Suprapubic skin (tissue), 4 donors: ENCODE measurements around the gene NUP37. TPM values are rescaled to one million over a fixed set of nuclear protein-coding genes. Genes with fewer than 3 reads are reported as not detected.

Experiments used
- DNase-seq, 2 donors: peaks; one replicate each; pipeline ENCODE4 v3.0.0-alpha.2; 2019; ENCODE audit warnings: low spot score in 2 of 2
- H3K27ac ChIP-seq: fragments of 200-600 bp; sonication (generic); one replicate; pipeline ENCODE4 v1.5.1; 2019
- H3K27me3 ChIP-seq: fragments of 200-600 bp; sonication (generic); one replicate; pipeline ENCODE4 v1.5.1; 2019
- H3K36me3 ChIP-seq: fragments of 200-600 bp; sonication (generic); one replicate; pipeline ENCODE4 v1.5.1; 2019
- H3K4me1 ChIP-seq: fragments of 200-600 bp; sonication (generic); one replicate; pipeline ENCODE4 v1.5.1; 2019
- H3K4me3 ChIP-seq: fragments of 200-600 bp; sonication (generic); one replicate; pipeline ENCODE4 v1.5.1; 2019; ENCODE audit warnings: mild to moderate bottlenecking
- H3K9me3 ChIP-seq: fragments of 200-600 bp; sonication (generic); one replicate; pipeline ENCODE4 v1.5.1; 2019
- CTCF ChIP-seq, 2 donors: fragments of 200-600 bp in 1 of 2; fragments of 450-650 bp in 1 of 2; sonication (generic) in 1 of 2; IDR thresholded peaks; one replicate each; pipeline ENCODE4 v1.5.1; 2016 to 2019; ENCODE audit warnings: antibody characterized with exemption in 2 of 2, mild to moderate bottlenecking in 1 of 2, moderate library complexity in 1 of 2
- EP300 ChIP-seq: sonication (generic); formaldehyde crosslinking; IDR thresholded peaks from one replicate; pipeline ENCODE4 v1.6.1; 2017; ENCODE audit warnings: antibody characterized with exemption
- POLR2A ChIP-seq, 2 donors: fragments of 450-650 bp; IDR thresholded peaks; one replicate each; pipeline ENCODE4 v1.6.1; 2017; ENCODE audit warnings: antibody characterized with exemption in 2 of 2, mild to moderate bottlenecking in 2 of 2, moderate library complexity in 2 of 2
- POLR2AphosphoS5 ChIP-seq, 3 donors: sonication (generic); formaldehyde crosslinking; IDR thresholded peaks; one replicate each; pipeline ENCODE4 v1.6.1; 2017; ENCODE audit warnings: antibody characterized with exemption in 3 of 3
- WGBS: methylation state at CpG from one replicate; pipeline ENCODE4 v1.1.5; 2018; 5-methylcytosine and 5-hydroxymethylcytosine counted together
- total RNA-seq, 4 donors: library from RNA; depleted of rRNA; stranded (reverse); fragments of >200 nt; gene quantifications; one replicate each; pipeline ENCODE4 v1.1.0, GENCODE V29; 2016

Gene NUP37
- total RNA-seq, 4 donors from 2014 or later: 13.8 to 22.1 (median 19.1) TPM

- no peaks in the 10 kb centered on the region for H3K9me3 ChIP-seq
- no peak for TF ChIP-seq EP300
- TF ChIP-seq POLR2A (IDR thresholded peaks at IDR 0.05): no peak
- H3K4me1 ChIP-seq: peaks cover 14% of the 10 kb centered on the region
- H3K4me3 ChIP-seq: no peak overlapping the region
- DNase-seq: no peak
- 62% methylated on average over 2 of the region's 2 CpGs for WGBS
- peaks cover 29% of the 10 kb centered on the region for H3K36me3 ChIP-seq
- H3K27me3 ChIP-seq: no peaks in the 10 kb centered on the region
- H3K27ac ChIP-seq: no peak overlapping the region
Measured at GRCh38 chr12:102114212-102114611, 5.7 kb downstream of the NUP37 start.

- Histone ChIP-seq H3K27me3 (no peaks in the 10 kb centered on the region), H3K4me1 (peaks cover 9% of the 10 kb centered on the region), H3K4me3 (no peak overlapping the region), H3K36me3 (peaks cover 22% of the 10 kb centered on the region), H3K9me3 (no peaks in the 10 kb centered on the region), H3K27ac (no peak overlapping the region)
- no peak for DNase-seq
- TF ChIP-seq CTCF (IDR thresholded peaks at IDR 0.05): no peak
- TF ChIP-seq POLR2AphosphoS5 (IDR thresholded peaks at IDR 0.05): no peak
- TF ChIP-seq EP300: no peak
- no peak for TF ChIP-seq POLR2A (IDR thresholded peaks at IDR 0.05)
Measured at GRCh38 chr12:102110782-102111181, 9.1 kb downstream of the NUP37 start.

GRCh38 chr12:102107970-102108369 lies 11.9 kb downstream of the NUP37 start:
- TF ChIP-seq CTCF (IDR thresholded peaks at IDR 0.05): no peak
- no peak for TF ChIP-seq POLR2AphosphoS5 (IDR thresholded peaks at IDR 0.05)
- no peak for TF ChIP-seq EP300
- TF ChIP-seq POLR2A (IDR thresholded peaks at IDR 0.05): no peak
- H3K36me3 ChIP-seq: peaks cover 29% of the 10 kb centered on the region
- no peaks in the 10 kb centered on the region for H3K9me3 ChIP-seq
- no peak overlapping the region for H3K4me3 ChIP-seq
- no peaks in the 10 kb centered on the region for H3K4me1 ChIP-seq
- no peaks in the 10 kb centered on the region for H3K27me3 ChIP-seq
- DNase-seq: no peak
- H3K27ac ChIP-seq: no peak overlapping the region
- WGBS: 40% methylated on average over 1 of the region's 1 CpG

- TF ChIP-seq EP300 (no peak), CTCF (IDR thresholded peaks at IDR 0.05) (no peak), POLR2A (IDR thresholded peaks at IDR 0.05) (no peak), POLR2AphosphoS5 (IDR thresholded peaks at IDR 0.05) (no peak)
- WGBS: 88% methylated on average over 3 of the region's 3 CpGs
- Histone ChIP-seq H3K27ac (no peak overlapping the region), H3K36me3 (peaks cover 29% of the 10 kb centered on the region), H3K27me3 (no peaks in the 10 kb centered on the region), H3K4me1 (no peaks in the 10 kb centered on the region), H3K4me3 (no peak overlapping the region), H3K9me3 (no peaks in the 10 kb centered on the region)
- no peak for DNase-seq
Measured at GRCh38 chr12:102106905-102107304, 13.0 kb downstream of the NUP37 start.

- Histone ChIP-seq H3K4me1 (no peaks in the 10 kb centered on the region), H3K4me3 (no peak overlapping the region), H3K27me3 (no peaks in the 10 kb centered on the region), H3K9me3 (no peaks in the 10 kb centered on the region), H3K36me3 (peaks cover 20% of the 10 kb centered on the region), H3K27ac (no peak overlapping the region)
- no peak for DNase-seq
- 87% methylated on average over 3 of the region's 3 CpGs for WGBS
- no peak for TF ChIP-seq CTCF (IDR thresholded peaks at IDR 0.05)
- no peak for TF ChIP-seq POLR2AphosphoS5 (IDR thresholded peaks at IDR 0.05)
- TF ChIP-seq POLR2A (IDR thresholded peaks at IDR 0.05): no peak
- TF ChIP-seq EP300: no peak
Measured at GRCh38 chr12:102096855-102097254, 23.1 kb downstream of the NUP37 start.

- H3K4me3 ChIP-seq: no peak overlapping the region
- no peak for DNase-seq
- no peaks in the 10 kb centered on the region for H3K27me3 ChIP-seq
- TF ChIP-seq POLR2A (IDR thresholded peaks at IDR 0.05): no peak
- no peak for TF ChIP-seq POLR2AphosphoS5 (IDR thresholded peaks at IDR 0.05)
- no peak for TF ChIP-seq CTCF (IDR thresholded peaks at IDR 0.05)
- TF ChIP-seq EP300: no peak
- no peaks in the 10 kb centered on the region for H3K9me3 ChIP-seq
- 83% methylated on average over 2 of the region's 2 CpGs for WGBS
- peaks cover 20% of the 10 kb centered on the region for H3K36me3 ChIP-seq
- H3K27ac ChIP-seq: no peak overlapping the region
- no peaks in the 10 kb centered on the region for H3K4me1 ChIP-seq
Measured at GRCh38 chr12:102095677-102096263, 24.1 kb downstream of the NUP37 start.
